Measurements from ENCODE around the gene DDX3X. TPM values are rescaled to one million over a fixed set of nuclear protein-coding genes. Genes with fewer than 3 reads are reported as not detected.
"Not testable (repeated sequence)": the region's sequence is repeated elsewhere in the genome, so short reads cannot be mapped to it uniquely, and the experiment has no call there.

DDX3X gene
- total and polyA plus RNA-seq, 2 experiments from 2014 or later = 124 to 202 TPM

- Histone ChIP-seq H4K20me1 (ENCODE audit: insufficient read depth, poor library complexity, severe bottlenecking) (no peaks in the 10 kb centered on the region), H3K9me2 (replicated peaks; ENCODE audit: insufficient read depth) (no peaks in the 10 kb centered on the region), H2AFZ (no peak overlapping the region), H3K27ac (no peak overlapping the region), H3K4me3 (no peak overlapping the region), H3K36me3 (replicated peaks; ENCODE audit: insufficient read depth, low read depth) (no peaks in the 10 kb centered on the region), H3K4me1 (ENCODE audit: insufficient read depth) (no peaks in the 10 kb centered on the region), H3K79me2 (no peaks in the 10 kb centered on the region), H3K4me2 (no peak overlapping the region), H3K27me3 (no peaks in the 10 kb centered on the region), H3K9me3 (ENCODE audit: low read depth) (no peaks in the 10 kb centered on the region)
- TF ChIP-seq EZH2phosphoT487 (IDR thresholded peaks at IDR 0.05; ENCODE audit: low read depth, severe bottlenecking, unreplicated experiment) (no peak), EZH2 (IDR thresholded peaks at IDR 0.05; ENCODE audit: borderline replicate concordance) (no peak), CTCF (IDR thresholded peaks at IDR 0.05; ENCODE audit: poor library complexity) (no peak)
- no peak for DNase-seq (ENCODE audit: low spot score)
- 74% methylated on average over 6 of the region's 6 CpGs for WGBS (ENCODE audit: low lambda C conversion rate, missing lambda C conversion rate)
These were observed 55.4 kb downstream of the DDX3X start for GRCh38 chrX:41389311-41389888.

- not testable (repeated sequence) for H3K27me3 ChIP-seq; H3K27ac ChIP-seq; DNase-seq (ENCODE audit: low spot score); H3K4me2 ChIP-seq; H3K4me1 ChIP-seq (ENCODE audit: insufficient read depth); H4K20me1 ChIP-seq (ENCODE audit: insufficient read depth, poor library complexity, severe bottlenecking); H3K9me3 ChIP-seq (ENCODE audit: low read depth); H3K4me3 ChIP-seq; H3K36me3 ChIP-seq (replicated peaks; ENCODE audit: insufficient read depth, low read depth); H3K79me2 ChIP-seq; H3K9me2 ChIP-seq (replicated peaks; ENCODE audit: insufficient read depth); H2AFZ ChIP-seq
- whole genome bisulfite sequencing (ENCODE audit: low lambda C conversion rate, missing lambda C conversion rate) = 72% methylated on average over 7 of the region's 7 CpGs
These were observed 56.6 kb downstream of the DDX3X start for GRCh38 chrX:41390576-41390975.

- H2AFZ ChIP-seq = no peak overlapping the region
- TF ChIP-seq EZH2phosphoT487 (IDR thresholded peaks at IDR 0.05; ENCODE audit: low read depth, severe bottlenecking, unreplicated experiment) (no peak), CTCF (IDR thresholded peaks at IDR 0.05; ENCODE audit: poor library complexity) (no peak), EZH2 (IDR thresholded peaks at IDR 0.05; ENCODE audit: borderline replicate concordance) (no peak)
These were observed 57.6 kb downstream of the DDX3X start for GRCh38 chrX:41391606-41392005.

GRCh38 chrX:41394293-41394692 is 60.3 kb downstream of the DDX3X start:
- no peak for DNase-seq (ENCODE audit: low spot score)

More at GRCh38 chrX:41391606-41392005, 57.6 kb downstream of the DDX3X start:
- no peaks in the 10 kb centered on the region for H3K9me2 ChIP-seq (replicated peaks; ENCODE audit: insufficient read depth)
- H3K4me3 ChIP-seq = no peak overlapping the region
- H3K27me3 ChIP-seq = no peaks in the 10 kb centered on the region
- H3K4me2 ChIP-seq = no peak overlapping the region
- H3K4me1 ChIP-seq (ENCODE audit: insufficient read depth) = no peaks in the 10 kb centered on the region
- H4K20me1 ChIP-seq (ENCODE audit: insufficient read depth, poor library complexity, severe bottlenecking) = no peaks in the 10 kb centered on the region
- H3K36me3 ChIP-seq (replicated peaks; ENCODE audit: insufficient read depth, low read depth) = no peaks in the 10 kb centered on the region
- WGBS (ENCODE audit: low lambda C conversion rate, missing lambda C conversion rate) = 87% methylated on average over 9 of the region's 9 CpGs
- no peaks in the 10 kb centered on the region for H3K9me3 ChIP-seq (ENCODE audit: low read depth)
- no peak overlapping the region for H3K27ac ChIP-seq
- H3K79me2 ChIP-seq = no peaks in the 10 kb centered on the region
- no peak for DNase-seq (ENCODE audit: low spot score)

More at GRCh38 chrX:41394293-41394692, 60.3 kb downstream of the DDX3X start:
- Histone ChIP-seq H3K4me3 (no peak overlapping the region), H4K20me1 (ENCODE audit: insufficient read depth, poor library complexity, severe bottlenecking) (no peaks in the 10 kb centered on the region), H3K27ac (no peak overlapping the region), H3K4me1 (ENCODE audit: insufficient read depth) (no peaks in the 10 kb centered on the region), H3K36me3 (replicated peaks; ENCODE audit: insufficient read depth, low read depth) (no peaks in the 10 kb centered on the region), H3K9me3 (ENCODE audit: low read depth) (no peaks in the 10 kb centered on the region), H2AFZ (no peak overlapping the region), H3K4me2 (no peak overlapping the region), H3K9me2 (replicated peaks; ENCODE audit: insufficient read depth) (no peaks in the 10 kb centered on the region), H3K79me2 (no peaks in the 10 kb centered on the region), H3K27me3 (no peaks in the 10 kb centered on the region)
- TF ChIP-seq EZH2 (IDR thresholded peaks at IDR 0.05; ENCODE audit: borderline replicate concordance) = no peak
- 80% methylated on average over 8 of the region's 8 CpGs for WGBS (ENCODE audit: low lambda C conversion rate, missing lambda C conversion rate)
